Erythroblast (primary cell): Measurements from ENCODE around the gene SRRM2.

ENCODE experiments used
- GATA1 ChIP-seq: IDR thresholded peaks from 2 replicates; pipeline ENCODE4 v1.6.1; 2011; ENCODE audit warnings: low read depth, mild to moderate bottlenecking, control low read depth, low read length, moderate library complexity
- POLR2A ChIP-seq: IDR thresholded peaks from 2 replicates; pipeline ENCODE4 v1.6.1; 2011; ENCODE audit warnings: mild to moderate bottlenecking, low read length

- TF ChIP-seq POLR2A: no peak
- no peak for TF ChIP-seq GATA1
These were observed 62.9 kb downstream of the SRRM2 start for GRCh38 chr16:2815299-2815771.
